ENCODE measurements around the gene ZBTB16.

ZBTB16 gene

GRCh38 chr11:114132944-114133394 lies 73.5 kb downstream of the ZBTB16 start:
- DNase-seq (no peak), ATAC-seq (ENCODE audit: insufficient read depth, low read depth) (no peak)
- no peak overlapping the region for H3K4me3 ChIP-seq (ENCODE audit: low read depth in 1 of 2, low read length in 2 of 2)
- H3K4me2 ChIP-seq (ENCODE audit: insufficient read depth, low read length): no peak overlapping the region
- peaks cover 5% of the 10 kb centered on the region for H3K27me3 ChIP-seq (ENCODE audit: insufficient read depth, low read length, poor library complexity)
- no peaks in the 10 kb centered on the region for H3K36me3 ChIP-seq (ENCODE audit: insufficient read depth, low read length)
- TF ChIP-seq CTCF (IDR thresholded peaks at IDR 0.05; ENCODE audit: borderline replicate concordance, extremely low read depth, low read length, poor library complexity, severe bottlenecking) (no peak), EZH2 (IDR thresholded peaks at IDR 0.05; ENCODE audit: borderline replicate concordance, low read depth, low read length, severe bottlenecking) (no peak)
- no peaks in the 10 kb centered on the region for H3K9me3 ChIP-seq (ENCODE audit: insufficient read depth, low read length, severe bottlenecking)
- H3K9ac ChIP-seq (ENCODE audit: low read depth, low read length): no peak overlapping the region
- H2AFZ ChIP-seq (ENCODE audit: low read depth, low read length): no peak overlapping the region
- no peak overlapping the region for H3K27ac ChIP-seq (ENCODE audit: low read length)
- peaks cover 2% of the 10 kb centered on the region; the same call in 1 of the 2 replicates for H4K20me1 ChIP-seq (ENCODE audit: insufficient read depth, low read length)
- H3K79me2 ChIP-seq (ENCODE audit: insufficient read depth, low read length): no peaks in the 10 kb centered on the region
- no peaks in the 10 kb centered on the region for H3K4me1 ChIP-seq (ENCODE audit: insufficient read depth, low read length)

- ATAC-seq (ENCODE audit: insufficient read depth, low read depth): no peak
- TF ChIP-seq CTCF (IDR thresholded peaks at IDR 0.05; ENCODE audit: borderline replicate concordance, extremely low read depth, low read length, poor library complexity, severe bottlenecking) (no peak), EZH2 (IDR thresholded peaks at IDR 0.05; ENCODE audit: borderline replicate concordance, low read depth, low read length, severe bottlenecking) (no peak)
These were observed 74.2 kb downstream of the ZBTB16 start for GRCh38 chr11:114133548-114134329.

GRCh38 chr11:114134870-114135269 lies 75.4 kb downstream of the ZBTB16 start:
- Histone ChIP-seq H3K4me1 (ENCODE audit: insufficient read depth, low read length) (no peaks in the 10 kb centered on the region), H3K9me3 (ENCODE audit: insufficient read depth, low read length, severe bottlenecking) (no peaks in the 10 kb centered on the region), H3K27me3 (ENCODE audit: insufficient read depth, low read length, poor library complexity) (peaks cover 5% of the 10 kb centered on the region), H3K4me3 (ENCODE audit: low read depth in 1 of 2, low read length in 2 of 2) (no peak overlapping the region), H3K9ac (ENCODE audit: low read depth, low read length) (no peak overlapping the region), H2AFZ (ENCODE audit: low read depth, low read length) (no peak overlapping the region), H3K27ac (ENCODE audit: low read length) (no peak overlapping the region), H4K20me1 (ENCODE audit: insufficient read depth, low read length) (no peaks in the 10 kb centered on the region), H3K36me3 (ENCODE audit: insufficient read depth, low read length) (no peaks in the 10 kb centered on the region), H3K79me2 (ENCODE audit: insufficient read depth, low read length) (no peaks in the 10 kb centered on the region), H3K4me2 (ENCODE audit: insufficient read depth, low read length) (no peak overlapping the region)
- TF ChIP-seq EZH2 (IDR thresholded peaks at IDR 0.05; ENCODE audit: borderline replicate concordance, low read depth, low read length, severe bottlenecking): no peak
- ATAC-seq (ENCODE audit: insufficient read depth, low read depth): no peak
- no peak for DNase-seq

More at GRCh38 chr11:114133548-114134329, 74.2 kb downstream of the ZBTB16 start:
- no peak overlapping the region for H3K9ac ChIP-seq (ENCODE audit: low read depth, low read length)
- no peaks in the 10 kb centered on the region for H3K36me3 ChIP-seq (ENCODE audit: insufficient read depth, low read length)
- H3K4me1 ChIP-seq (ENCODE audit: insufficient read depth, low read length): no peaks in the 10 kb centered on the region
- no peak overlapping the region for H3K4me2 ChIP-seq (ENCODE audit: insufficient read depth, low read length)
- H3K27me3 ChIP-seq (ENCODE audit: insufficient read depth, low read length, poor library complexity): peaks cover 5% of the 10 kb centered on the region
- H3K79me2 ChIP-seq (ENCODE audit: insufficient read depth, low read length): no peaks in the 10 kb centered on the region
- H2AFZ ChIP-seq (ENCODE audit: low read depth, low read length): no peak overlapping the region
- H3K27ac ChIP-seq (ENCODE audit: low read length): no peak overlapping the region
- no peak overlapping the region for H3K4me3 ChIP-seq (ENCODE audit: low read depth in 1 of 2, low read length in 2 of 2)
- no peaks in the 10 kb centered on the region for H4K20me1 ChIP-seq (ENCODE audit: insufficient read depth, low read length)
- no peak for DNase-seq
- no peaks in the 10 kb centered on the region for H3K9me3 ChIP-seq (ENCODE audit: insufficient read depth, low read length, severe bottlenecking)

GRCh38 chr11:114135737-114136151 lies 76.2 kb downstream of the ZBTB16 start:
- DNase-seq (no peak), ATAC-seq (ENCODE audit: insufficient read depth, low read depth) (no peak)
- H3K4me2 ChIP-seq (ENCODE audit: insufficient read depth, low read length): no peak overlapping the region
- no peaks in the 10 kb centered on the region for H3K36me3 ChIP-seq (ENCODE audit: insufficient read depth, low read length)
- H3K27me3 ChIP-seq (ENCODE audit: insufficient read depth, low read length, poor library complexity): peaks cover 5% of the 10 kb centered on the region
- H3K9me3 ChIP-seq (ENCODE audit: insufficient read depth, low read length, severe bottlenecking): no peaks in the 10 kb centered on the region
- no peak overlapping the region for H3K4me3 ChIP-seq (ENCODE audit: low read depth in 1 of 2, low read length in 2 of 2)
- no peak for TF ChIP-seq CTCF (IDR thresholded peaks at IDR 0.05; ENCODE audit: borderline replicate concordance, extremely low read depth, low read length, poor library complexity, severe bottlenecking)
- no peak for TF ChIP-seq EZH2 (IDR thresholded peaks at IDR 0.05; ENCODE audit: borderline replicate concordance, low read depth, low read length, severe bottlenecking)
- H3K27ac ChIP-seq (ENCODE audit: low read length): no peak overlapping the region
- H4K20me1 ChIP-seq (ENCODE audit: insufficient read depth, low read length): peaks cover under 1% of the 10 kb centered on the region; the same call in 1 of the 2 replicates
- no peaks in the 10 kb centered on the region for H3K79me2 ChIP-seq (ENCODE audit: insufficient read depth, low read length)
- no peak overlapping the region for H2AFZ ChIP-seq (ENCODE audit: low read depth, low read length)
- H3K4me1 ChIP-seq (ENCODE audit: insufficient read depth, low read length): no peaks in the 10 kb centered on the region
- H3K9ac ChIP-seq (ENCODE audit: low read depth, low read length): no peak overlapping the region

All from DND-41 (cell line).